Hematopoietic multipotent progenitor cell treated with erythropoietin and hydrocortisone succinate and interleukin-3 and kit ligand, for 8 days (in vitro differentiated cells): ENCODE data around the gene ATP2C2.

Experiments used
- DNase-seq: peaks from one replicate; pipeline ENCODE4 v3.0.0-alpha.2; 2015

ATP2C2 gene

DNA sequence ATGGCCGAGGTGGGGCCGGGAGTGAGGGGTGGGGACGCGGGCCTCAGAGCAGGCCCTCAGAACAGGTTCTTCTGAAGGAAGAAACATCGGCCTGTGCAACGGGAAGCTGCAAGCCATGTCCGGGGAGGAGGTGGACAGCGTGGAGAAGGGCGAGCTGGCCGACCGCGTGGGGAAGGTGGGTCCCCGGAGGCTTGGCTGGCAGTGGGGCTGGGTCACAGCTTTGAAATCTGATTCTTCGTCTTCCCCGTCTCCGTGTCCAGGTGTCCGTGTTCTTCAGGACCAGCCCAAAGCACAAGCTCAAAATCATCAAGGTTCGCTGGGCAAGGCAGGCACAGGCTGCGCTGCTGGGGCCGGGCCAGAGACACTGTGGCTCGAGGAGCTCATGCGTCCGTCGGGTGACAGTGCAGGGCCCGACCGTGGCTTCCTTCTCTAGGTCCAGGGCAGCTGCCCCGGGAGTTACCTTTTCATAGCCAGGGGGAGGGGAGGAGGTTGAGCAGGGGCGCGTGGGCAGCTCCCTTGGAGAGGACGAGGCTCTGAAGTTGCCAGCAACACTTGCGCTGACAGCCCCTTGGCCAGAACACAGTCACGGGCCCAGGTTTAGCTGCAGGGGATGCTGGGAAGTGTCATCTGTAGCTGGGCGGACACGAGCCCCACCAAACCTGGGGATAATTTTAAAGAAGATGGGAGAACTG lies 84.9 kb downstream of the ATP2C2 start:
- no peak for DNase-seq

DNA sequence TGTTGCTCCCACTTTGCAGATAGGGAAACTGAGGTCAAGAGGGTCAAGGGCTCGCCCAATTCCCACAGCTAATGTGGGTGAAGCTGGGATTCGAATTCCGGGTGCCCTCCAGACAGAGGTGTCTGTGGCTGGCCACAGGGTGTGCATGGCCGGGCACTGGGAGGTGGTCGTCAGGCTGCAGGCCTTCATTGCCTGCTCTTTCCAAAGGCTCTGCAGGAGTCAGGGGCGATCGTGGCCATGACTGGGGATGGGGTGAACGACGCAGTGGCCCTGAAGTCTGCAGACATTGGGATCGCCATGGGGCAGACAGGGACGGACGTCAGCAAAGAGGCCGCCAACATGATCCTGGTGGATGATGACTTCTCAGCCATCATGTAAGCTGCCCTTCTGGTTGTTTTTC lies 86.3 kb downstream of the ATP2C2 start:
- DNase-seq, result no peak

DNA sequence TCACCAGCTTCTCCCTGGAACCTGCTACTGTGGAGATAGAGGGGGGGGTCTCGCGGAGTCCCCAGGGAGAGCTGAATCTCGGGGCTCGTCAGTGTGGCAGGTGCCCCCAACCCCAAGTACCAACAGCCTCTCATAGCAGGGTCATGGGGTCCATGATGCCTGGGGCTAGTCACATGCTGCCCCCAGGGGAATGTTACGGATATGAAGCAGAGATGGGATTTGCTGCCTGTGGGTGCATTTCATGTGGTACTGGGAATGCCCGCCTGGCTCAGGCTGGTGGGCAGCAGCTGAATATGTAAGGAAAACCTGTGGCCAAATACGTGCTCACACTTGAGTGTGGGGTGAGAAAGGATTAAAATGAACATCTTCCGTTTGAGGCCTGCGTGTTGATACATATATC lies 86.7 kb downstream of the ATP2C2 start:
- DNase-seq, result no peak

GRCh38 chr16:84458606-84459532 lies 90.5 kb downstream of the ATP2C2 start:
- DNase-seq, result no peak

- no peak for DNase-seq
Measured at GRCh38 chr16:84459533-84459894, 91.2 kb downstream of the ATP2C2 start.

- DNase-seq, result no peak
Measured at GRCh38 chr16:84459941-84460405, 91.6 kb downstream of the ATP2C2 start.

DNA sequence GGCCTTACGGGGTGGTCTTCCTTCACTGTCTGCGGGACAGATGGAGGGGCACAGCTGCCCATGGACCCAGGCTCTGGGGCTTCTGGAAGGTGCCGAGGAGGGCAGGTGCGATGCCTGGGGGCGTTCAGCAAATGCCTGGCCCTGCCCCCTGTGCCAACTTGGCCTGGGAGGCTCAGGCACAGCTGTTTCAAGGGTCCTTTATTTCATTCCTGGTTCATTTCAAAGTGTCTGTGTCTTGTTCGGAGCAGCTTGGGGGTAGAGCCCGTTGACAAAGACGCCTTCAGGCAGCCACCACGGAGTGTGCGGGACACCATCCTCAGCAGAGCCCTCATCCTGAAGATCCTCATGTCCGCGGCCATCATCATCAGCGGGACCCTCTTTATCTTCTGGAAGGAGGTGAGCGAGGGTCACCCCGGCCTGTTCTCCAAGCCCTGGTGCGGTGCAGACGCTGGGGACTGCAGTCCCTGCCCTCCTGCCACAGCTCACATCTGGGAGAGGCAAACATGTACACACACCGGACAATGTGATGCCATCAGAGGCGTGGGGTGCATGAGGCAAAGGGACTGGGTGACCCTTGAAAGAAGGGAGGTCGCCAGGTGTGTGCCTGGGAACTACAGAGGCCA lies 92.2 kb downstream of the ATP2C2 start:
- DNase-seq, result no peak

GRCh38 chr16:84461029-84461412 lies 92.7 kb downstream of the ATP2C2 start:
- no peak for DNase-seq

GRCh38 chr16:84461413-84462295 lies 93.3 kb downstream of the ATP2C2 start:
- no peak for DNase-seq

- DNase-seq, result no peak
Measured at GRCh38 chr16:84462296-84463210, 94.2 kb downstream of the ATP2C2 start.

GRCh38 chr16:84463221-84463620 lies 94.9 kb downstream of the ATP2C2 start:
- DNase-seq, result no peak

GRCh38 chr16:84464116-84464515 lies 95.8 kb downstream of the ATP2C2 start:
- DNase-seq, result no peak

DNA sequence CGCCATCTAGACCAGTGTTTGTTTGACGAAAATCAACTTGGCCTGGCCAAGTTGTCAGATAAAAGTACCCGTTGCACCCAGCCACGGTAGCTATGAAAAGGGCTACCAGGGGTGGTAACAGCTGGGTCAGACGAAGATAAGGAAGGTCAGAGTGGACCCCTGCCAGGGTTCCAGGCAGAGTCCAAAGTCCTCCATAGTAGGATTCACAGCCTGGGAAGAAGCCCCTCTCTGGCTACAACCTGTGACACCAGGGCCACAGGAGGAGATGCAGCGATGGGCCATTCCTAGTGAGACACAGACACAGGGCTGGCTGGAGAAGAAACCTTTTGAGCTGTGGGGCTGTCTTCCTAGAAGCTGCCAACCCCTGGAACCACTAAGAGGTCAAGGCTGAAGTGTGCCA lies 96.8 kb downstream of the ATP2C2 start:
- no peak for DNase-seq

- no peak for DNase-seq
Measured at GRCh38 chr16:84466692-84467091, 98.4 kb downstream of the ATP2C2 start.

DNA sequence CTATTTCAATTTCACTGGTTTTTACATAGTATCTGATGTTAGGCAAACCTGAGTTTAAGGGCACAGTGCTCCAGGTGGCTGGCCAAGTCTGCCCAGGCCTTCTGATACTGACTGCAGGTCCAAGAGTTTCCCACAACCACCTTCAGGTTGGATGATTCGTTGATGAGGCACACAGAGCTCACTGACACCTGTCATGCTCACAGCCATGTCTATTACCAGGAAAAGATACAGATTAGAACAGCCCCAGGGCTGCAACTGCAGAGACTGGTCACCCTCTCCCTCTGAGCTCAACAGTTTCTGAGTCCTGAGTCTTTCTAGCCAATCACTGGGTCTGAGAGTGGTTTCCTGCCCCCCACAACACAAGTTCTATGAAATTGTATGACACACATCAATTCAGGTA lies 98.9 kb downstream of the ATP2C2 start:
- no peak for DNase-seq

DNA sequence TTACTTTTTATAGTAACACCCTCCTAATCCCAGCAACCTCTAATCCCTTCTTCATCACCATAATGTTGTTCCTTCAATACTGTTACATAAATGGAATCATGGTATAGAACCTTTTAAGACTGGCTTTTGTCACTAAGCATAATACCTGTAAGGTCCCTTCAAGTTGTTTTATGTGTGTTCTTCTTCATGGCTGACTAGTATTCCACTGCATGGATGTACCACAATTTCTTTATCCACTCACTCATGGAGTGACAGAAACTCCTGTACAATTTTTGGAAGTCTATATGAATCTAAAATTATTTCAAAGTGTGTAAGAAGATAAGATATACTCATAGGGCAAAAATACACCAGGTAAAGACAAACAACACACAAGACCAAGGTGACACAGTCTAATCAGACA lies 99.4 kb downstream of the ATP2C2 start:
- no peak for DNase-seq

DNA sequence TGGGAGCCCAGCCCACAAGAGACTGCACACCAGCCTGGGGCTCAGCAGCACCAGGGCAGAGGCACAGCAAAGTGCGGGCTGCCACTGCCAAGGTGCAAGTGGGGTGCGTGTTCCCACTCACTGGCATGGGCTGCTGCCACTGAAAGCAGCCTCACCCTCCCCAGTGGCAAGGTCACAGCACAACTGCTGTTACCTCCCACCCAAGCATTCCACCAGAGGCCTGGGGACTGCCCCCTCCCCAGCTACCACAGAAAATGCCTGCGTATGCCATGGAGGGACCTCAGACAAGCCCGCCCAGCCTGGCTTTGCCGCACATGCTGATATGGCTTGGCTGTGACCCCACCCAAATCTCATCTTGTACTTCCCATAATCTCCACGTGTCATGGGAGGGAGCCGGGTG lies 103.0 kb downstream of the ATP2C2 start:
- no peak for DNase-seq

- DNase-seq, result no peak
Measured at GRCh38 chr16:84471966-84472365, 103.6 kb downstream of the ATP2C2 start.

DNA sequence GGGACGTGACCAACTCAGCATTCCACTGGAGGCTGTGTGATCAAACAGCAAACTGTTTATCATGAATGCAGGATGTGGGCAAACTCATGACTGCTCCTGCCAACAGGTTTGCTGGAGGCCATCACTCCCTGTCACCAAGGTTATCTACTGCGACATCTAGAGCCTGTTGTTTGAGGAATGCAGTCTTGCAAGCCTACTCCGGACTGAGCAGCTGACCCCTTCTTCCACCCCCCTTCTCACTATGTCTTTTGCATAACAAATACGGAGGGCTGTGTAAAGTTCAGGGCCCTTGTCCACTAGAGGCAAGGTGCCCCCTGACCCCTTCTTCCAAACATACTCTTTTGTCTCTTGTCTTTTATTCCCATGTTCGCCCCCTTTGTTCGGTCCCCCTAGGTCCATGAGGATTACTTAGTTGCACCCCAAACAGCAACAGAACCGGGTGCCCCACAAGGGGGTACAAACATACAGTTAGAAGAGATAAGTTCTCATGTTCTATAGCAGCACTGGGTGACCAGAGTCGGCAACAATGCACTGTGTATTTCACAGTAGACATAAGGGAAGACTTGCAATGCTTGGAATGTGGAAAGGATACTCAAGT lies 107.4 kb downstream of the ATP2C2 start:
- DNase-seq, result no peak

DNA sequence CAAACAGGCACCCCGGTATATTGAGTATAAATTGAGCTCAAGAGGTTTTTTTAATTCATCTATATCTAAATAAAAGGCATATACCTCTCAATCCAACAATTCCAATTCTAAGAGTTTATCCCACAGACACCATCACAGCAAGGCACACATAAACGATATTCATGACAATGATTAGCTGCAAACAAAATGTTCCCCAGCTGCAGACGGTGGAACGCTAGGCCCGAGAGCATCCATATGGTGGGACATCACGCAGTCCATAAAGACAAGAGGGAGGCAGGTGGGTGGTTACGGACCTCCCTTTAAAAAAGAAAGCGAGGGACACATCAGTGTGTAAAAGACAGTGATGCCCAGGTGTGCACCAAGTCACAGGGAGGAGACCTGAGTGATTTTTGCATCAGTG lies 108.1 kb downstream of the ATP2C2 start:
- DNase-seq, result no peak

DNA sequence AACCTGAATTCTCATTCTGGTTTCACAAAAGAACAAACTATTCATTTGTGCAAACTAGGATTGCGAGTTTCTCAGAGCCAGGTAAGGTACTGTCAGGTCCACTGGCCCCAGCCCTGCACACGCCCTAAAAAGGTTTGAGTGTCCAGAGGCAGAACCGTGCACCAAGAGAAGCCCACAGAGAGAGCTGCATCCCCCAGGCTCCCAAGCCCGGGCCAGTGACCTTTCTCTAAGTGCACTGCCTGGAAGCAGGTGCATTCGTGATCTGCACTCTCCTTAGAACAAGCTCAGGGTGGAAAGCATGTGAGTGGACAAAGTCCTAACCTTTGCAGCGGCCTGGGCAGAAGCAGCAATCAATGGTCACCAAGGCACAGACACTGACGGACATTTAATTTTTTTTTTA lies 109.3 kb downstream of the ATP2C2 start:
- DNase-seq, result no peak
